22Rv1 (cell line): ENCODE measurements around the gene SLC8A1.

Source experiments
- H3K27ac ChIP-seq: fragments of 450-650 bp; 2 replicates; pipeline ENCODE4 v1.5.1; 2017
- ZFX ChIP-seq: fragments of 450-650 bp; IDR thresholded peaks from 2 replicates; pipeline ENCODE4 v1.6.1; 2017; ENCODE audit warnings: antibody characterized with exemption, borderline replicate concordance
- TF ChIP-seq, protein P1 (sequence below): fragments of 450-650 bp; IDR thresholded peaks from 2 replicates; pipeline ENCODE4 v1.5.1; 2017; ENCODE audit warnings: mild to moderate bottlenecking

SLC8A1 gene

DNA sequence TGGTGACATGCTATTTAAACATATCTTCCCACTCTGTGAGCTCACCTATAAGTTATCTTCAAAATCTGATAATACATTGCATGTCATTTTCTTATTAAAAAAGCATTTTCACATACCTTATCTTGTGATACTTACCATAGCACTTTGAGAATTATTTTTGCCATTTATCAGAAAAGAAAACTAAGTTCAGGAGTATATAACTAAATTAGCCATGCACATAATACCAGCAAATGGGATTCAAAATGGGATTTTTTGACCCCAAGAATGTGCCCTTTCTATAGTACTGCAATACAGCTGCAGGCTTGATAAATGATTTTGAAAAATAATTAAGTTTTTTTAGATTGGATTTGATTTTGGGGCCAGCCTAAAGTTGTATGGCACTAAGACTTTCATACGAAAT, 41.2 kb downstream of the SLC8A1 start:
- TF ChIP-seq, protein P1, sequence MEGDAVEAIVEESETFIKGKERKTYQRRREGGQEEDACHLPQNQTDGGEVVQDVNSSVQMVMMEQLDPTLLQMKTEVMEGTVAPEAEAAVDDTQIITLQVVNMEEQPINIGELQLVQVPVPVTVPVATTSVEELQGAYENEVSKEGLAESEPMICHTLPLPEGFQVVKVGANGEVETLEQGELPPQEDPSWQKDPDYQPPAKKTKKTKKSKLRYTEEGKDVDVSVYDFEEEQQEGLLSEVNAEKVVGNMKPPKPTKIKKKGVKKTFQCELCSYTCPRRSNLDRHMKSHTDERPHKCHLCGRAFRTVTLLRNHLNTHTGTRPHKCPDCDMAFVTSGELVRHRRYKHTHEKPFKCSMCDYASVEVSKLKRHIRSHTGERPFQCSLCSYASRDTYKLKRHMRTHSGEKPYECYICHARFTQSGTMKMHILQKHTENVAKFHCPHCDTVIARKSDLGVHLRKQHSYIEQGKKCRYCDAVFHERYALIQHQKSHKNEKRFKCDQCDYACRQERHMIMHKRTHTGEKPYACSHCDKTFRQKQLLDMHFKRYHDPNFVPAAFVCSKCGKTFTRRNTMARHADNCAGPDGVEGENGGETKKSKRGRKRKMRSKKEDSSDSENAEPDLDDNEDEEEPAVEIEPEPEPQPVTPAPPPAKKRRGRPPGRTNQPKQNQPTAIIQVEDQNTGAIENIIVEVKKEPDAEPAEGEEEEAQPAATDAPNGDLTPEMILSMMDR = no peak
- TF ChIP-seq ZFX = no peak
- H3K27ac ChIP-seq = no peak overlapping the region

DNA sequence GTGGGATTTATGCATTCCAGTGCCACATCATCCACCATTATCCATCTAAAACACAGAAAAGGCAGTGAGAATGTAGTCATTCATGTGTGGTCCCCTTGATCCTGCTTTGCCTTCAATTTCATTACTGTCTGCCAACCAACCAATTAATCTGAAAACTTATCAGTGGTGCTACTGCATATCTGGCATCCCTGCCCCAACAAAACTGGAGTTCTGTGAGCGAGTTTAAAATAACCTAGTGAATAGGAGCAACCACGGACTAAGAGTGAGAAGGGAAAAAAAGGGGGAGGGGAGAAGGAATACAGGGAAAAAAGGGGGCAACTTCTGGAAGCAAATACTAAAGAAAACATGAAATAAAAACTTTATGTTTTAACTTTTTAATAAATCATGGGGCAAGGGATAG, 42.2 kb downstream of the SLC8A1 start:
- TF ChIP-seq, protein P1 = no peak
- no peak for TF ChIP-seq ZFX

DNA sequence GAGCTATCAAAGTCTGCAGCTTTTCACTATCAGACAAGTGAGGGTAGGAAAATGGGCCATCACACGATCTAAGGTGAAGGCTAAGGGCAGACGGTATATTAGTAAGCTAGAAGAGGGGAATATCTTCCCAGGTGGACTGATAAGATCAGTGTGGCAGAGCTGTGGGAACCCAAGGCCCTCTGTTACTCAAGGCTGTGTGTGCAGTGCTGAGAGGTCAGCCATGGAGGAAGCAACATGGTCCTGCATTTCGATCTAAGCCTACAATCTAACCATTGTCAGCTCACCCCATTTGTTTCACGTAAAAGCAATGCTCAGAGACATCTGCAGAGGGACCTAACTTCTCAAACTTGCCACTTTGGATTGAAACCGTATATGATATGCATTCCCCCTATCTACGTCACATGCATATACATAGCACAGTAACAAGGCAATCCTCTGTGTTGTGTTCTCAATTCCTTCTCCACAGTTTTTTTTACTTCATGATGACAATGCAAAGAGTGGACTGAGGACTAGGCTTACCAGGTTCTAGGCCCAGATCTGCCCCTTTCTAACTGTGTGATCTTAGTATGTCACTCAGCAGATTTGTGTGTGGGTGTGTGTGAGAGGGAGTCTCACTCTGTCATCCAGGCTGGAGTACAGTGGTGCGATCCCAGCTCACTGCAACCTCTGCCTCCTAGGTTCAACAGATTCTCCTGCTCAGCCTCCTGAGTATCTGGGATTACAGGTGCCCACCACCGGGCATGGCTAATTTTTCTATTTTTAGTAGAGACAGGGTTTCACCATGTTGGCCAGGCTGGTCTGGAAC, 45.2 kb downstream of the SLC8A1 start:
- no peak for TF ChIP-seq ZFX
- TF ChIP-seq, protein P1 = no peak
- H3K27ac ChIP-seq = no peak overlapping the region

More for the DNA sequence above, 42.2 kb downstream of the SLC8A1 start:
- no peak overlapping the region for H3K27ac ChIP-seq

DNA sequence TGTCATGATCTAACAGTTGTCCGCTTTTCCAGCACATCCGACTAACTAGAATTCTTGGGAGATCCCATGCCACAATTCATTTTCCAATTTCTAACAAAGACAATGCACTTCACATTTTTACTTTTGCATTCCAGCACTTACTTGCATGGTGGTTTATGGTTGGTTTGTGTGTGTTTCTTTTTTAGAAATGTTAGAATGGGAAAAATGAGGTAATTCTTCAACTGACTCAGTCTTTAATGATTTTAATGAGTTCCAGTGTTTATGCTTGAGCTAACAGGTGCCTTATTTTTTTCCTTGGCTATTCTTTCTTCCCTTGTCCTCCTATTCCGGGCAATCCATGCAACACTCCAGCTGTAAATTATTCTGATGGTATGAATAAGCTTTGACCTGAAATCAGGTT, 46.4 kb downstream of the SLC8A1 start:
- no peak overlapping the region for H3K27ac ChIP-seq
- no peak for TF ChIP-seq ZFX
- TF ChIP-seq, protein P1 = no peak

DNA sequence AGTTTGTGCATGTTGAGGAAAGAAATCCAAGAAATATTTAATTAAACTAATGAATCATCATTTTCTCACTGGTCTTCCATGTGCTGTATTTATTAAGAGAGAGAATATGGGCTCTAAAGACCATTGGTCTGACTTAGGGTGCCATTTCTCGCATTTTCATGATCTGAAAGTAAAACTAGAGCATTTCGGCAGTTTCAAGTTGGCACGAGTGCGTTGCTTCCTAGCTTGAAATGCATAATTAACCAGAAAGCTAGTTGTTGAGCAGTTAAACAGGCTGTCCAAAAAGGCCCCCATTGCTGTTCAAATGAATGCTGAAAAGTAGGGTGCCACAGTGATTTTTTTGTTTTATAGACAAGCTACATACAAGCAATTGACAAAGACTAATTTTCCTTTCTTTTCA, 47.4 kb downstream of the SLC8A1 start:
- TF ChIP-seq ZFX = no peak
- TF ChIP-seq, protein P1 = no peak
- no peak overlapping the region for H3K27ac ChIP-seq

DNA sequence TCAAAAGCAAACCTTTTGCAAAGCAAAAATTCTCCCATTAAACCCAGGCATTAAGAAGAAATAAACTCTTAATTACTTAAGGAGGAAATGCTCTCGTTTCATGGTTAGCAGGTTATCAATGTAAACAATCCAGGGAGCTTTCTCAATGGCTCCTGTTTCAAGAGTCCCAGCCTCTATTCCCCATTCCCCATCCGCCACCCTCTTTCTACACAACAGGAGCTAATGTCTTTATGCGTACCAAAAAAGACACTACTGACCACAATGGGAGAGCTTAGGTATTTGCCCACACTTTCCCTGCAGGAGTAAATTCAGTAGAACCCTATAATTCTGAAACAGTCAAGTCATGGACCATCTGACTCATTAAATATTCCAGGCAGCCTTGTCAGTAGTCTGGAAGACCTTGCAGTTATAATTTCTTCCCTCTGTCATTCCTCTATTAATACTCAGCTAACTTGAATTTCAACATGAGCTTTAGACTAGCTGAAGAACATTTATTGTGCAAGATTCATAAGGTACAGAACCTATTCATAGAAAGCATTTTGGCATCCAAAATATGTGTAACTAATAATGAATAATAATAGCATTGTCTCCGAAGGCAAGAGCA, 48.6 kb downstream of the SLC8A1 start:
- no peak overlapping the region for H3K27ac ChIP-seq
- no peak for TF ChIP-seq ZFX
- TF ChIP-seq, protein P1 = no peak

DNA sequence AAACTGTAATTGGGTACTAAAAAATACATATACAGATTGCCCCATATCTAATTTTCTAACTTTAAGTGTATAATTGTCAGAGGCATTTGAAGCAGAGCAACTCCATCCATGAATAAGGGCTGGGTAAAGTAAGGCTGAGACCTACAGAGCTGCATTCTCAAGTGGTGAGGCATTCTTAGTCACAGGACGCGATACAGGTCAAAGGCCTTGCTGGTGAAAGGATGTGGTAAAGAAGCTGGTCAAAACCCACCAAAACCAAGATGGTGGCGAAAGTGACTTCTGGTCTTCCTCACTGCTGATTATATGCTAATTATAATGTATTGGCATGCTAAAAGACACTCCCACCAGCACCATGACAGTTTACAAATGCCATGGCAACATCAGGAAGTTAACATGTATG, 50.0 kb downstream of the SLC8A1 start:
- TF ChIP-seq ZFX = no peak
- TF ChIP-seq, protein P1 = no peak
- H3K27ac ChIP-seq = no peak overlapping the region
